Neural progenitor cell (in vitro differentiated cells): ENCODE measurements around the gene CUL5.

Experiments used
- CTCF ChIP-seq: fragments of 200-600 bp; sonication (generic); IDR thresholded peaks from 2 replicates; pipeline ENCODE4 v1.5.1; 2017; ENCODE audit warnings: antibody characterized with exemption, mild to moderate bottlenecking
- EZH2 ChIP-seq: fragments of 200-600 bp; sonication (generic); IDR thresholded peaks from 2 replicates; pipeline ENCODE4 v1.6.1; 2017; ENCODE audit warnings: antibody characterized with exemption, mild to moderate bottlenecking, moderate library complexity
- EZH2phosphoT487 ChIP-seq: fragments of 200-600 bp; sonication (generic); IDR thresholded peaks from 2 replicates; pipeline ENCODE4 v1.6.1; 2017; ENCODE audit warnings: antibody characterized with exemption

- TF ChIP-seq CTCF (no peak), EZH2 (no peak), EZH2phosphoT487 (no peak)
Measured at GRCh38 chr11:107988397-107989158, 20.1 kb upstream of the CUL5 start.
